ENCODE results near the gene ETV4.

Gene ETV4

GRCh38 chr17:43545383-43545632 lies 832 bp downstream of the ETV4 start:
- DNase-seq (ENCODE audit: low read depth in 1 of 2, low spot score in 1 of 2) = peak in 1 of 2 donors; percentile 9

DNA sequence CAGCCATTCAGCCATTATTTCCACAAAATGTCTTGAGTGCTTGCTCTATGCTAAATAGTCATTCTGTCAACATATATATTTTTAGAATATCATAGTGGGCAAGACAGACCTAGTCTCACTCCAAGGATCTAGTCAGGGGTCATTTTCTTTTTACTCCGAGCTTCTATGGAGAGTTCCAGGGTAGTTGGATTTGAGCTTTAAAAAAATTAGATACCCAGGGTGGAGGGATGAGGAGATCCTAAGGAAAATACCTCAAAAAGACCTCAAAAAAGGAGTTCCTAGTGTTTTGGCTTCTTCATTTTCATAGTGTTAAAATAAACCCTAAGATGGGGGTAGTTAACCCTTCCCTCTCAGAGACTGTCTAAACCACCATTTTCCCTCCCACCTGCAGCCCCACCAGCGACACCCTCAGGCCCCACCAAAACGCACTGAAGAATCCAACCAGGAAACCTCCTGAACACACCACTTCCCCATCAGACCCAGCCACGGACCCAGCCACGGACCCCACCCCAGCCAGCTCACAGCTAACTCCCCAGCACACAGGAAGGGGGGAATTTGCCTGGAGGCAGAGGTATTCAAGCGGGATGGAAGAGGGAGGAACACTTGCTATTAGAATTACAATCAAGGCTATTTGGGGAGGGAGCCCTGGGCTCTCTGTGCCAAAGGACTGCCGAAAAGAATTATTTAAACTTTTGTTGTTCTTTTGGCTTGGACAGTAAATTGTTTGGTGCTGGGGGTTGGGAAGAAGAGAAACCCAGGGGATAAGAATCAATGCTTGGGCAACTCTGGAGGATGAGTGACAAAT lies 2.2 kb downstream of the ETV4 start:
- DNase-seq (ENCODE audit: low read depth in 1 of 2, low spot score in 1 of 2) = no peak

GRCh38 chr17:43543300-43543699 lies 2.8 kb downstream of the ETV4 start:
- DNase-seq (ENCODE audit: low read depth in 1 of 2, low spot score in 1 of 2) = no peak

DNA sequence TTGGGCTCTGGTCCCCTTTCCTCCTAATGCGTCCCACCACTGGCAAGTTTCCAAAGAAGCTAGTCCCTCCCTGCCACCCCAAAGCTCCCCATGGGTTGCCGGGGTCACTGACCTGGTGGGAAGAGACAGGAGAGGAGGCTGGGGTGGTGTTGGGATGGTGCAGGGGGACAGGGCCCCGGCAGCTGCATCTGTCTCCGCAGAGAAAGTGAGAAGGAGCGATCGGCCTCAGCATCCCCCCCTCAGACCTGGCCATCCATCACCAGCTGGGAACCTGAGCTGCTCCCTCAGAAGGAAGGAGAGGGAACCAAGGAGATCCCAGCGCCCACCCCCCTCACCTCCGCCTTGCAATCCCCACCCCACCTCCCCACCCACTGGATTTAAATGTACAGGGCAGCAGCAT lies 3.3 kb downstream of the ETV4 start:
- DNase-seq (ENCODE audit: low read depth in 1 of 2, low spot score in 1 of 2) = no peak

DNA sequence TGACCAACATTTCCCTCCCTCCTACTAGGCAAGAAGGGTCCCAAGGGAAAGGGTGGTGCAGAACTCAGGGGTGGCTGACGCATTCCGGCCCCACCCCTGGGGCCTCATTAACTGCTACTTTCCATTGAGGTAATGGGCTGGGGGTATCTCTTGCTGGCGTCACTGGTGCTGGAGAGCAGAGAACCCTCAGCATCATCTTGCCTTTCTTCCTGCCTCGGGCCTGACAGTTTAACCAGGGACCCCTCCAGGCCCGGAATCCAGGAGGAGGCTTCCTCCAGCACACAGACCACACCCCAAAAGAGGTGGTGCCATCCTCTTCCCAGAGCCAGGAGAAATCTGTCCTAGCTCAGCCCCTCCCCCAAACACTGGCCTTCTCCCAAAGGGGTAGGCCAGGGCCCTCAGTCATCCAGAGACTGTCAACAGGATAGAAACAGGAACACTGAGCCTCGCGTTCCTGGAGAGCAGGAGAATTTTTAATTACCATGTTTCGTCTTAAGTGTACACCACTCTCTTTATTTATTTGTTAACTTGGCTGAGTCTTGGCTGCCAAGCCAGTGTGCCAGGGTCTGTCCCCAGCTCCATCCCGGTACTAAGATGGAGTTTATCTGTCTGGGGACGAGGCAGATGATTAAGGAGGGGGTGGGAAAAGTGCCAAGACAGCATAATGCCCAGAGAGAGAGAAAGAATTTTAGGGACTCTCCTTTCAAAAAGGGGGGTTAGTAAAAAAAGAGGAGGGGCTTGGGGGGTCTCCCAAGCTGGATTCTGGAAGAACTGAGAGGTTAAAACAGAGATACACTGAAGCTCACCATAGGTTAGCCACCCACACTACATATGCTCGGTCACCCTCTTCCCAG lies 5.1 kb downstream of the ETV4 start:
- no peak for DNase-seq (ENCODE audit: low read depth in 1 of 2, low spot score in 1 of 2)

- no peak for DNase-seq (ENCODE audit: low read depth in 1 of 2, low spot score in 1 of 2)
Observed at GRCh38 chr17:43536236-43536992, 9.7 kb downstream of the ETV4 start.

DNA sequence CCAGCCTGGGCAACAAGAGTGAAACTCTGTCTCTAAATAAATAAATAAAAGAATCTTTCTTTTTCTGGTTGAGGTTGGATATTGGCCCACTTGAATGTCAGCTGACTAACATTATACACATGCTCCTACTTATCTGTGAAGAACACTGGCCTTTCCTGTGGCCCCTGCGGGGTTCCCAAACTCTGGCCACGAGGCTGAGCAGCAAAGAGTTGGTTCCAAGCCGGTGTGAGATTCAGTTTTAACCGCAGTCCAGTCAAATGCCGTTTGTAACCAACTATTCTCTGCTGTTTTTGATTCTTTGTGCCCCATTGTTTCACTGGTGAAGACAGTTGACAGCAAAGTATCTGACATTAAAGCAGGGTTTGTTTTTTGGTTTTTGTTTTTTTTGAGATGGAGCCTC lies 11.2 kb downstream of the ETV4 start:
- no peak for DNase-seq (ENCODE audit: low read depth in 1 of 2, low spot score in 1 of 2)

DNA sequence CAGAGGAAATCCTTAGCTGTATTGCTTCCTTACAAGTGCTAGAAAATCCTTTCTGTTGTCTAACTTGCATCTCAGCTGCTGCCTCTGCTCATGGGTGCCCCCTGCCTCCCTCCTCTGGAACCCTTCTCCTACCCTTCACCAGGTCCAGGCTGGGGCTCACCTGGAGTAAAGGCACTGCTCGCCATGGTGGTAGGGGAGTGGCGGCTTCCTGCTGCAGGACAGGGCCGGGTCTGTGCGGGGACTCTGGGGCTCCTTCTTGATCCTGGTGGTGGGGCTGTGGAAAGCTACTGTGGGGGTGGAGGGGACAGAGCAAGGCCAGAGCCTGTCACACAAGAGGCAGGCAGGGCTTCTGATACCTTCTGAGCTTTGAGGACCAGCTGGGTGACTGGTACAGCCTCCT lies 12.4 kb downstream of the ETV4 start:
- no peak for DNase-seq (ENCODE audit: low read depth in 1 of 2, low spot score in 1 of 2)

- no peak for DNase-seq (ENCODE audit: low read depth in 1 of 2, low spot score in 1 of 2)
Observed at GRCh38 chr17:43532581-43532980, 13.6 kb downstream of the ETV4 start.

GRCh38 chr17:43531955-43532354 lies 14.2 kb downstream of the ETV4 start:
- DNase-seq (ENCODE audit: low read depth in 1 of 2, low spot score in 1 of 2) = no peak

DNA sequence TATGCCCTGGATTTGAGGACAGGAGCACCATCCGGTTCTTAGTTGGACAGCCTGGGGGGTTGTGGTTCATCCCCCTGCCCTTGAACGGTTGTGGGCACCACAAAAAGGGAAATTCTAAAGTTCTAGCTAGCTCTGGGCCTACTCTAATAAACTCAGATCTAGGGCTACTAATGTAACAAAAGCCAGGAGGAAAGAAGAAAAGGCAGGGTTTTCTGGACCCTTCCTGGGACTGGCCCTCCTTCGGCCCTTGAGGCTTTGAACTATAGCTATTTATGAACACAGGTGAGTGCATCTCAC lies 15.1 kb downstream of the ETV4 start:
- no peak for DNase-seq (ENCODE audit: low read depth in 1 of 2, low spot score in 1 of 2)

DNA sequence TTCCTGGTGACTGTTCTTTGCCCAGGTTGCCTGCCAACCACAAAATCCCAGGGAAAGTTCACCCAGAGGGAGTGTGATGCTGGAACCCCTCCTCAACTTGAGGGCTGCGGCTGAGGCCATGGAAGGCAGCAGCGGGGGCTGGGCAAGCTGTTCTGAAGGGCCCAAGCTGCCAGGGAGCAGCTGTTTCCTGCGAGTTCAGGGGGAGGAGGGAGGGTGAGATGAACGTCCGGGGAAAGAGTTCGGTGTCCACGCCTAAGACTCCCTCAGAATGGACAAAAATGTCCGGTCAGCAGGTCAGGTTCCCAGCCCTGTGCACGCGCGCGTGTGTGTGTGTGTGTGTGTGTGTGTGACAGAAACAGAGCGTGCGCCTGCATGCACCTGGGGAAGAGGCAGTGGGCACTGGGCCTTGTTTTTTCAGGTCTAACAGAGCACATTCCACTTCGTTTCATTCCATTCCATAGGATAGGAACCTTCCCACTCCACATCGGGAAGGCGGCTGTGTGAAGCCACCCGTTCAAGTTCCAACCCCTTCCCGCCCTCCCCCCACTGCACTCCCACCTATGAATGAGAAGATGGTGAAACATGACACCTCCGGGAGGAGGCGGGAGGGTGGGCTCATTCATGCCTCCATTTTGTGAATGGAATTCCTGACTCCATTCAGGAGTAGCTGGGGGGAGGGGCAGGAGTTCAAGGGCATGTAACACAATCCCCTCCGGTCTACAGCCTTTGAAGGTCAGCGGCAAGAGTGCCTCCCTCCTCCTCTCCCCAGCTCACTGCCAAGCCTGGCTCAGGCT lies 15.7 kb downstream of the ETV4 start:
- DNase-seq (ENCODE audit: low read depth in 1 of 2, low spot score in 1 of 2) = no peak

- DNase-seq (ENCODE audit: low read depth in 1 of 2, low spot score in 1 of 2) = no peak
Observed at GRCh38 chr17:43529947-43530287, 16.2 kb downstream of the ETV4 start.

DNA sequence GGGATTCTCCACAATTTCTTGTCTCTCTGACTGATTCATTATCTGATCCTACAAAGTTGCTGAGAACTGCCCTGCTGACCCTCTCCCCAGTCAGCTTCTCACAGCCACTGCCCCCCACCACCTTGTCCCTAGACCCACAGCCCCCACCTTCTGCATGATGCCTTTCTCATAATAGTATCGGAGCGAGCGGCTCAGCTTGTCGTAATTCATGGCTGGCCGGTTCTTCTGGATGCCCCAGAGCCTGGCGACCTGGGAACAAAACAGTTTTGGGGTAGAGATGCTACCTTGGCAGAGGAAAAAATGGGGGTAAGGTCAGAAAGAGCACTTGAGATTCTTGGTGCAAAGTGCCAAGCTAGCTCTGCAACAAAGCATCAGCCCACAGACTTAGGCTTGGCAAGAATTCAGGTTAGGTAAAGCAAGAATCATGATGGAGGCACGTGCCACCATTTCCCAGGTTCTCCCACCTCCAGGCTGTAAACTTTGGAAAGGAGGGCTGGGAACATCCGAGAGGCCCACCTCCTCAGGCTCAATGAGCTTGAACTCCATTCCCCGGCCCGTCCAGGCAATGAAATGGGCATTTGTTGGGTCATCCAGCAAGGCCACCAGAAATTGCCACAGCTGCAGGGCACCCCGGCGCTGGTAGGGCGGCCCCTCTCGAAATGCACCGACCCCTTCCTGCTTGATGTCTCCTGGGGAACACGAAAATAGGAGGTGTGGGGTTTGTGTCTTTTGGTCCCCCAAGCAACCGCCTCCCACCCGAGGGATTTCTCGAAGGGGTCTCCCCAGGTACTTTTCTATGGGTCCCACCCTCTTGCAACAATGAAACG lies 16.9 kb downstream of the ETV4 start:
- DNase-seq (ENCODE audit: low read depth in 1 of 2, low spot score in 1 of 2) = no peak

GRCh38 chr17:43528319-43528987 lies 17.7 kb downstream of the ETV4 start:
- no peak for DNase-seq (ENCODE audit: low read depth in 1 of 2, low spot score in 1 of 2)

- no peak for DNase-seq (ENCODE audit: low read depth in 1 of 2, low spot score in 1 of 2)
Observed at GRCh38 chr17:43526886-43527648, 19.1 kb downstream of the ETV4 start.

- DNase-seq (ENCODE audit: low read depth in 1 of 2, low spot score in 1 of 2) = no peak
Observed at GRCh38 chr17:43524945-43525575, 21.1 kb downstream of the ETV4 start.

GRCh38 chr17:43521389-43521788 lies 24.8 kb downstream of the ETV4 start:
- DNase-seq (ENCODE audit: low read depth in 1 of 2, low spot score in 1 of 2) = no peak

Data from activated CD4-positive, alpha-beta T cell treated with anti-CD3 and anti-CD28 coated beads, Interleukin-2, amount 50 U/mL, for 24 hours (primary cell).